ENCODE results near the gene CLDN17.

The CLDN17 gene

DNA sequence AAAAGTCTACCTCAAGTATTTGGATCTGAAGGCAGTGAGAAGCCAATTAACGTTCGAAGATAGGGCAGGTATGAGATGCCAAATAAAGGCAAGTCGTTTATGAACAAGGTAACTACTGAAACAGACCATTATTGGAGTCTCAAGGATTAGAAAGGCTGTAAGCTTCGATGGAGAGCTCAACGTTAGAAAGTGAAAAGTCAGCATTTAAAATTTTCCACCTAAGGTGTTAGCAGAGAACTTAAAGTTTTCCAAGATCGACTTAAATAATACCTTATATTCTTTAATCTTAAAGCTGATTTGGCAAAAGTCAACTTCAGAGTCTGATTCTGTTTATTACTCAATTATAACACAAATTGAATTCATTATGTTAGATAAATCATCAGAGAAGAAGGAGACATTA, 28.1 kb downstream of the CLDN17 start:
- no peak for DNase-seq (ENCODE audit: low read depth)
- TF ChIP-seq, protein P1, sequence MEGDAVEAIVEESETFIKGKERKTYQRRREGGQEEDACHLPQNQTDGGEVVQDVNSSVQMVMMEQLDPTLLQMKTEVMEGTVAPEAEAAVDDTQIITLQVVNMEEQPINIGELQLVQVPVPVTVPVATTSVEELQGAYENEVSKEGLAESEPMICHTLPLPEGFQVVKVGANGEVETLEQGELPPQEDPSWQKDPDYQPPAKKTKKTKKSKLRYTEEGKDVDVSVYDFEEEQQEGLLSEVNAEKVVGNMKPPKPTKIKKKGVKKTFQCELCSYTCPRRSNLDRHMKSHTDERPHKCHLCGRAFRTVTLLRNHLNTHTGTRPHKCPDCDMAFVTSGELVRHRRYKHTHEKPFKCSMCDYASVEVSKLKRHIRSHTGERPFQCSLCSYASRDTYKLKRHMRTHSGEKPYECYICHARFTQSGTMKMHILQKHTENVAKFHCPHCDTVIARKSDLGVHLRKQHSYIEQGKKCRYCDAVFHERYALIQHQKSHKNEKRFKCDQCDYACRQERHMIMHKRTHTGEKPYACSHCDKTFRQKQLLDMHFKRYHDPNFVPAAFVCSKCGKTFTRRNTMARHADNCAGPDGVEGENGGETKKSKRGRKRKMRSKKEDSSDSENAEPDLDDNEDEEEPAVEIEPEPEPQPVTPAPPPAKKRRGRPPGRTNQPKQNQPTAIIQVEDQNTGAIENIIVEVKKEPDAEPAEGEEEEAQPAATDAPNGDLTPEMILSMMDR (IDR thresholded peaks at IDR 0.05; ENCODE audit: control insufficient read depth, insufficient read depth, low read depth, low read length, missing control alignments) = no peak
- H3K4me3 ChIP-seq (ENCODE audit: control insufficient read depth, low read depth, low read length) = no peak overlapping the region

DNA sequence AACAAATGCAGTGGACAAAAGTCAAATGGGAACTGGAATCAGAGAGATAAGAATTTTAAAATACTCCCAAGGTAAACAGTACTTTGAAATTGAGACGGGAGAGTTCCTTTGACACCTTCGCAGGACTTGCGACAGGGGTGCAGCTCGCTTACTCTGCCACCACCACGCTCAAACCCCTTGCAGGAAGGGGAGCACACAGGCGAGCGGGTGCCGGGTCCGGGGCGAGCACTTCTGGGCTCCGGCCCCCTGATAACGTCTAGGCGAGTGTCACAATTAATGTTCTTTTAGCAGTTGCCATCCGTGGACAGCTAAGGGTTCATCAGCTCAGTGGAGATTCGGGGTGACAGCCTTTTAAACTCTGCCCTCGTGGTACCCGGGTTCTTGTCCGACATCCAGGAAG, 37.4 kb downstream of the CLDN17 start:
- TF ChIP-seq, protein P1 (IDR thresholded peaks at IDR 0.05; ENCODE audit: control insufficient read depth, insufficient read depth, low read depth, low read length, missing control alignments) = no peak

DNA sequence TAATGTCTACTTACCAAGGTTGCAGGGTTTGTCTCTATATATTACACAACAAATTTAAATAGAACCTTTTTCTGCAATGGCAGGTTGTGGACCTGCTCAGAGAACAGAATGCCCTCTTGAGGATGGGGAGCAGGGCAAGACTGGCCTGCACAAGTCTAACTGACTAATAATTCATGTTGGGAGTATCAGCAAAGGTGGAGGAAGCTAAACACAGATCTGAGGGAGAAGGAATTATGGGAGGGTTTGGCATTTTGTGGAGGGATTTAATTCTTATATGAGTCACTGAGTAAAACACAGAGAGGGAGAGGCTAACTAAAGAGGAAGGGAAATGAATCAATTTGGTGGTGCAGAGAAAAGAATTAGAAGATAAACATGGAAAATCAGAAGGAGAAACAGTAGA, 40.0 kb downstream of the CLDN17 start:
- DNase-seq (ENCODE audit: low read depth) = no peak
- no peak overlapping the region for H3K4me3 ChIP-seq (ENCODE audit: control insufficient read depth, low read depth, low read length)
- TF ChIP-seq, protein P1 (IDR thresholded peaks at IDR 0.05; ENCODE audit: control insufficient read depth, insufficient read depth, low read depth, low read length, missing control alignments) = no peak

More for the DNA sequence above, 37.4 kb downstream of the CLDN17 start:
- no peak for DNase-seq (ENCODE audit: low read depth)
- H3K4me3 ChIP-seq (ENCODE audit: control insufficient read depth, low read depth, low read length) = no peak overlapping the region

DNA sequence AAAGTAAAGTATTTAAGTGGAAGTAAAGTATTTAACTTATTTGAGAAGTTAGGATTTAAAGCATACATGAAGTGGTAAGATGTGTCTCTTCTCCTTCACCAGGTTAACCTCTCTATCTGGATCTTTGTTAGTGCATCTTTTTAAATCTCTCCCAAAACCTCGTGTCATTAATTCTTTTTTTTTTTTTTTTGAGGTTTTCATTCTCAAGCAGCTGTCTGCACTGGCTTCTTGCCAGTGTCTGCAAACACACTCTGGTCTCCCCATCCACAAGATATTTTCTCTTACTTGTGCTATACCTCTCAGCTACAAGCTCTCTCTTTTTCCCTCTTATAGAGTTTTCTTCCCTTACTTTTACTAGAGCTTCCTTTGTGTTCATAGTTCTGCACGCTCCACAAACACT, 49.0 kb downstream of the CLDN17 start:
- DNase-seq (ENCODE audit: low read depth) = no peak
- TF ChIP-seq, protein P1 (IDR thresholded peaks at IDR 0.05; ENCODE audit: control insufficient read depth, insufficient read depth, low read depth, low read length, missing control alignments) = no peak

DNA sequence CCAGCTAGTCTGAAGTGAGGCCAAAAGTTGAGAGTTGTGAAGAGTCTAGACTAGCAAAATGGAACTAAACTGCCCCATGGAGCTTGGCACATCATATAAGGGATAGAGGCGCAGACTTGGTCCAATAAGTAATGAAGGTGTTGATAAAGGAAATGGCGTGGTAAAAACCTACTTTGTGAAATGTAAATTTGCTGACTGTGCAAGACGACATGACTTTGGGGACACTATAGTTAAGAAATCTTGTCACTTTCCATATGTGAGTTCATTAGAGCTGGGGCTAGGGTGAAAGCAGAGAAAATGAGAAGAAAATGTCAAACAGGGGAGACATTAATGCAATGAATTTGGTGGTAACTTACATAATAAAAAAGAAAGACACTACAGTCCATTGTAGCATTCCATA, 50.1 kb downstream of the CLDN17 start:
- DNase-seq (ENCODE audit: low read depth) = no peak
- TF ChIP-seq, protein P1 (IDR thresholded peaks at IDR 0.05; ENCODE audit: control insufficient read depth, insufficient read depth, low read depth, low read length, missing control alignments) = no peak
- H3K4me3 ChIP-seq (ENCODE audit: control insufficient read depth, low read depth, low read length) = no peak overlapping the region

More for the DNA sequence above, 49.0 kb downstream of the CLDN17 start:
- H3K4me3 ChIP-seq (ENCODE audit: control insufficient read depth, low read depth, low read length) = no peak overlapping the region

Data from AG09309 (cell line).